ENCODE results near the gene CASKIN1.
"Not testable (repeated sequence)": the region's sequence is repeated elsewhere in the genome, so short reads cannot be mapped to it uniquely, and the experiment has no call there.

DNA sequence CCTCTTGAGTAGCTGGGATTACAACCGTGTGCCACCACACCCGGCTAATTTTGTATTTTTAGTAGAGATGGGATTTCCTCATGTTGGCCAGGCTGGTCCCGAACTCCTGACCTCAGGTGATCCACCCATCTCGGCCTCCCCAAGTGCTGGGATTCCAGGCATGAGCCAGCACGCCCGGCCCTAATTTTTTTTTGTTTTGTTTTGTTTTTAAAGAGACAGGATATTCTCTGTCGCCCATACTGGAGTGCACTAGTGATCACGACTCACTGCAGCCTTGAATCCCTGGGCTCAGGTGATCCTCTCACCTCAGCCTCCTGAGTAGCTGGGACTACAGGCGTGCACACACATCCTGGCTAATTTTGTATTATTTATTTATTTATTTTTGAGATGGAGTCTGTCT is 43.9 kb upstream of the CASKIN1 start:
- not testable (repeated sequence) for TF ChIP-seq EZH2 (IDR thresholded peaks at IDR 0.05); POLR2AphosphoS5 (IDR thresholded peaks at IDR 0.05; ENCODE audit: borderline replicate concordance, low read depth, low read length)
